ENCODE data around the gene RUVBL2. TPM values are rescaled to one million over a fixed set of nuclear protein-coding genes. Genes with fewer than 3 reads are reported as not detected.

Gene RUVBL2
- total RNA-seq, 2 donors from 2014 or later = 110 to 126 TPM

DNA sequence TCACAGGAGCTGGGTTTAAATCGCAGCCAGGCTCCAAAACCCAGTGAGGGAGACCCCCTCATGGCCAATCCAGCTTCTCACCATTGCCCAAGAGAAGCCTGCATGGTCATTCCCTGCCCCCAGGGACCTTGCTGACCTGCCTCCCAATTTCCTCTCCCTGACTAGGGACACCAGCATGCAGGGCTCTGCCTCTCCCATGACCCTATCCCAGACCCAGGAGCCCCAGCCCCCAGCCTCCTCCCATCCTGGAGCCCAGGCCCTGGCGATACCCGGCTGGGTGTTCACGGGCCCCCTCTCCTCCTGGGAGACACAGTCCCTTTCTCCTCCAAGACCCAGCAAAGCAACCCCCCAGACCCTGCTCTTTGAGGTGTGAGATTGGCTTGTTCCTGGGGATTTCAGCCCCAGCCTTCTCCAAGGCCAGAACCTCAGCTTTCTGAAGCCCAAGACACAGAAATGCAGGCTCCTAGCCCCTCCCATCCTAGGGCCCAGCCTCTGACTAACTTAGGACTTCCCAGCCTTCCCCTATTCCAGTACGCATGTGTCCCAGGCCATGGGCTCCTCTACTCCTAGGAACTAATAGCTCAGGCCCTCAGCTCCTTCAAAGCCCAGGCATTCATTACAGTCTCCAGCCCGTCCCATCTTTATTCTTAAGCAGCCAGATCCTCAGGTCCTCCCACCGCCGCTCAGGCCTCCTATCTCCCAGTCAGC lies 1.7 kb upstream of the RUVBL2 start:
- TF ChIP-seq POLR2AphosphoS5 (IDR thresholded peaks at IDR 0.05) (peak; percentile 89), POLR2A (IDR thresholded peaks at IDR 0.05) (peak; percentile 83)
- TF ChIP-seq, protein P1, sequence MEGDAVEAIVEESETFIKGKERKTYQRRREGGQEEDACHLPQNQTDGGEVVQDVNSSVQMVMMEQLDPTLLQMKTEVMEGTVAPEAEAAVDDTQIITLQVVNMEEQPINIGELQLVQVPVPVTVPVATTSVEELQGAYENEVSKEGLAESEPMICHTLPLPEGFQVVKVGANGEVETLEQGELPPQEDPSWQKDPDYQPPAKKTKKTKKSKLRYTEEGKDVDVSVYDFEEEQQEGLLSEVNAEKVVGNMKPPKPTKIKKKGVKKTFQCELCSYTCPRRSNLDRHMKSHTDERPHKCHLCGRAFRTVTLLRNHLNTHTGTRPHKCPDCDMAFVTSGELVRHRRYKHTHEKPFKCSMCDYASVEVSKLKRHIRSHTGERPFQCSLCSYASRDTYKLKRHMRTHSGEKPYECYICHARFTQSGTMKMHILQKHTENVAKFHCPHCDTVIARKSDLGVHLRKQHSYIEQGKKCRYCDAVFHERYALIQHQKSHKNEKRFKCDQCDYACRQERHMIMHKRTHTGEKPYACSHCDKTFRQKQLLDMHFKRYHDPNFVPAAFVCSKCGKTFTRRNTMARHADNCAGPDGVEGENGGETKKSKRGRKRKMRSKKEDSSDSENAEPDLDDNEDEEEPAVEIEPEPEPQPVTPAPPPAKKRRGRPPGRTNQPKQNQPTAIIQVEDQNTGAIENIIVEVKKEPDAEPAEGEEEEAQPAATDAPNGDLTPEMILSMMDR (IDR thresholded peaks at IDR 0.05) = no peak
- no peaks in the 10 kb centered on the region for H3K27me3 ChIP-seq (replicated peaks; ENCODE audit: insufficient read depth)
- peak; percentile 74 for DNase-seq (ENCODE audit: low spot score)
- H3K9me3 ChIP-seq = no peaks in the 10 kb centered on the region
- peak overlapping the region; percentile 74 to 88 for H3K4me3 ChIP-seq
- intact Hi-C loops (cut with DNase I) = no loop called here
- H3K27ac ChIP-seq = peak overlapping the region; percentile 97 to 98
- peaks cover 19% of the 10 kb centered on the region for H3K4me1 ChIP-seq (replicated peaks)
- 12% methylated on average over 8 of the region's 8 CpGs for WGBS
- no peaks in the 10 kb centered on the region for H3K36me3 ChIP-seq

DNA sequence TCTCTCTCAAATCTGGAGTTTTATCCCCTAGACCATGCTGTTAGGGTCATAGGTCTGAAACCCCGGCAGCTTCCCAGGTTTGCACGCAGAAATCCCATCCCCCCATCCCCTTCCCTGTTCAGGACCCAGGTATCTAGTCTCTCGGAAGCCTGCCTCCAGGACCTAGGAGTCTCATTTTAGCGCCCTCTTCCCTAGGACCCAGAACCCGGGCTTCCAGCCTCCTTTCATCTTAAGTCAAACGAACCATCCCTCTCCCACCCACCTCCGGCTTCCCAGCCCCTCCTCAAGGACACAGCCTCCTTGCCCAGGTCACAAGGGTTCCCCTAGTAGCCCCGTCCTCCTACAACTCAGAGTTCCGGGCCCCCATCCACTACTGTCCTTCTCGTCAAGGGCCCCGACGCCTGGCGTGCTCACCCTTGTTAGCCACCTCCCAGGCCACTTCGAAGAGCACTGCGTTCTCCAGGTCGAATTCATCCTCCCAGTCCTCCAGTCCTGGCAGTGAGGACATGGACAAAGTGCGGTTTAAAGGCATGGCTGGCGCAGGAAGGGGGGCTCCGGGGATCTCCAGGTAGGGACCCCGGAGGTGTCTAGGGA lies 1.0 kb upstream of the RUVBL2 start:
- Histone ChIP-seq H3K4me3 (peak overlapping the region; percentile 74 to 88), H3K36me3 (no peaks in the 10 kb centered on the region), H3K27ac (peak overlapping the region; percentile 97 to 98), H3K4me1 (replicated peaks) (peaks cover 19% of the 10 kb centered on the region), H3K9me3 (no peaks in the 10 kb centered on the region), H3K27me3 (replicated peaks; ENCODE audit: insufficient read depth) (no peaks in the 10 kb centered on the region)
- TF ChIP-seq, protein P1 (IDR thresholded peaks at IDR 0.05) = no peak
- TF ChIP-seq POLR2AphosphoS5 (IDR thresholded peaks at IDR 0.05) (no peak), POLR2A (IDR thresholded peaks at IDR 0.05) (no peak)
- no peak for DNase-seq (ENCODE audit: low spot score)
- intact Hi-C loops (cut with DNase I) = no loop called here
- WGBS = under 1% methylated on average over 20 of the region's 20 CpGs

DNA sequence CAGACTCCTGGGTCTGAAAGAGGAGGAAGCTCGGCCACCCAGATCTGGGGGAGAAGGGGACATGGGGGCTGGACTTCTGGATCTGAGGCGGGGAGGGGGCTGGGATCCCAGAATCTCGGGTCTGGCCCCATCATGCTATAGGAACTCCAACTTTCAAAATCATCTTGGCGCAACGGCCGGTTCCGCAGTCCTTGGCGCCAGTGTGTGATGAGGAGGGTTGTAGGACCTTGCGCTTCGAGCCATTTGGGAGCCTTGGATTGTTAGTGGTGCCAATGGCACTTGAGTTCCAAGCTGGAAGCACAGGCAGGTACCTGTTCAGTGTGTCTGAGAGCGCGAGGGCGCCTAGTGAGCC lies 324 bp downstream of the RUVBL2 start:
- intact Hi-C loops (cut with DNase I) = no loop called here
- H3K36me3 ChIP-seq = no peaks in the 10 kb centered on the region
- DNase-seq (ENCODE audit: low spot score) = no peak
- 3% methylated on average over 13 of the region's 13 CpGs for WGBS
- TF ChIP-seq POLR2AphosphoS5 (IDR thresholded peaks at IDR 0.05) = no peak
- TF ChIP-seq POLR2A (IDR thresholded peaks at IDR 0.05) = no peak
- TF ChIP-seq, protein P1 (IDR thresholded peaks at IDR 0.05) = no peak
- H3K9me3 ChIP-seq = no peaks in the 10 kb centered on the region
- H3K27ac ChIP-seq = peak overlapping the region; percentile 97 to 98
- H3K4me1 ChIP-seq (replicated peaks) = peaks cover 19% of the 10 kb centered on the region
- H3K4me3 ChIP-seq = peak overlapping the region; percentile 74 to 88
- H3K27me3 ChIP-seq (replicated peaks; ENCODE audit: insufficient read depth) = no peaks in the 10 kb centered on the region

DNA sequence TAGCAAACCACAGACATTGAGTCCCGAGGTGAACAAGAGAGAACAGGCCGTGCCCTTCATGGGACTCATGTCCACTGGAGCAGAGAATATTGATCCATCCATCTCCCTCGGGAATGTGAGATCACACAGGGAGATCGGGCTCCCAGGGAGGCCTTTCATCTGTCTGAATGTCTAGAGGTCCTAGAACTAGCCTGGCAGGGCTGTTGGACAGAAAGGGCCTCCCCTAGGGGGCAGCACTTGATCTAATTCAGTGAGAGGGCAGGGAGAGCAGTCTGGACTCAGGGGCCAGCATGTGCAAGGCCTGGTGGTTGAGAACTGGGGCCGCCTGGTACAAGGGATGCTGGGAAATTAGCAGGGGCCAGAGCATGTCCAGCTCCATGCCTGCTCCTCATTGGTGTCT lies 4.3 kb downstream of the RUVBL2 start:
- H3K4me1 ChIP-seq (replicated peaks) = peaks cover 6% of the 10 kb centered on the region
- H3K9me3 ChIP-seq = no peaks in the 10 kb centered on the region
- intact Hi-C loops (cut with DNase I) = no loop called here
- 72% methylated on average over 5 of the region's 5 CpGs for WGBS
- DNase-seq (ENCODE audit: low spot score) = no peak
- H3K4me3 ChIP-seq = no peak overlapping the region
- TF ChIP-seq, protein P1 (IDR thresholded peaks at IDR 0.05) = peak in 1 of 4 experiments; percentile 16
- TF ChIP-seq POLR2A (IDR thresholded peaks at IDR 0.05) = no peak
- TF ChIP-seq POLR2AphosphoS5 (IDR thresholded peaks at IDR 0.05) = no peak
- H3K36me3 ChIP-seq = no peaks in the 10 kb centered on the region
- H3K27me3 ChIP-seq (replicated peaks; ENCODE audit: insufficient read depth) = no peaks in the 10 kb centered on the region
- no peak overlapping the region for H3K27ac ChIP-seq

All from prostate gland (tissue), 2 donors.